ENCODE measurements around the gene OCA2.

DNA sequence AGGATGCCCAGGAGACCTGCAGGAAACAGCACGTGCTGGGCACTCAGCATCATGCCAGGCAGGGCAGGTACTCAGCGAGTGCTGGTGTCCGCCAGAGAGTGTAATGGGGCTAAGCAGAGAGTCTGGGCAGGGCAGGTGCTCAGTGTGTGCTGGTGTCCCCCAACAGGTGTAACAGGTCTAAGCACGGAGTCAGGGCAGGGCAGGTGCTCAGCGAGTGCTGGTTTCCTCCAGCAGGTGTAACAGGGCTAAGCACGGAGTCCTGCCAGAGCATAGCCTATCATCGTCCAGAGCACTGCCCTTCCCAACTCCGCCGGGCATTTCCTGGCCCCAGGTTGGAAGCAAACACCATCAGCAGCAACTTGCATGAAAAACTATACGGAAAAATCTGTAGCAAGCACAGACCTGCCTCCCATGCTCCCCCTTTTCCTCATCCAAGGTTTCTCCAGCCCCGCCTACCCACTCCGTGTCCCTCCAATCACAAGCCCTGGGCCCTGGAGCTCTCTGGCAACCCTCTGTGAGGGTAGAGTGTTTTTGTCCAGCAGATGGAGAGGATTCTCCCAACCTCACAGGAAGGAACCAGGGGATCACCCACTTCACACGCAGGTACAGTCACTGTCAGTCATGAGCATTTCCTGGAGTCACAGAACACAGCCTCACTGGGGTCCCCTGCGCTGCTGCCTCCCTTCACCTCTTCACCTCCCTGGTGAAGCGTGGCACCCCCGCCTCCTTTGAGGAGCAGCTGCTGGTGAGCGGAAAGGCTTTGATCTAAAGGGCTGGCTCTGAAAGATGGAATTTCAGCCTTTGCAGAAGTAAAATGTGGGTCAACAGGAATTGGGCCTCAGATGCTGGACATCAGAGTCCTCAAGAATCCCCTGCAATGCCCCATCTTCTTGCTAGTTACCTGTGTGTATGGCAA is 302.5 kb downstream of the OCA2 start:
- TF ChIP-seq CTCF (IDR thresholded peaks at IDR 0.05) (no peak), POLR2A (IDR thresholded peaks at IDR 0.05) (no peak)
